IMR-90 (cell line): ENCODE results near the gene C5AR1. TPM values are rescaled to one million over a fixed set of nuclear protein-coding genes. Genes with fewer than 3 reads are reported as not detected.
A peak's percentile ranks its signal among the peaks of the same experiment; 100 is the strongest.

ENCODE experiments used
- ATAC-seq: fragments of 200-7000 bp; cut with Tn5 transposase; 2 replicates; pipeline ENCODE4 v1.9.1; 2020; ENCODE audit warnings: low read depth, mild to moderate bottlenecking, moderate library complexity
- BruUV-seq: library from RNA; stranded (reverse); fragments of 400-500 nt; replicated peaks from 2 replicates; lab custom pipeline; 2021; lab: Mats Ljungman, UMichigan
- CTCF ChIA-PET: fragments of 300-600 bp; formaldehyde crosslinking; extraction: SDS; loops from one replicate; lab custom pipeline; 2021; ENCODE audit warnings: antibody characterized with exemption; lab: Yijun Ruan, JAX
- POLR2A ChIA-PET: fragments of 300-600 bp; sonication (Branson Sonifier 250); formaldehyde crosslinking; loops from one replicate; lab custom pipeline; 2022; ENCODE audit warnings: antibody characterized with exemption; ENCODE audit not compliant: unreplicated experiment; lab: Charles Lee
- DNase-seq: peaks from one replicate; pipeline ENCODE4 v3.0.0; 2013
- H2AFZ ChIP-seq: replicated peaks from 2 replicates; pipeline ENCODE3; 2013; ENCODE audit warnings: low read length, mild to moderate bottlenecking; ENCODE audit not compliant: poor library complexity
- H2AK5ac ChIP-seq: 2 replicates; pipeline ENCODE4 v1.6.1; 2013; ENCODE audit warnings: low read depth, low read length, inconsistent platforms
- H2AK9ac ChIP-seq: replicated peaks from 2 replicates; pipeline ENCODE3; 2013; ENCODE audit warnings: mild to moderate bottlenecking, low read depth, low read length, moderate library complexity; ENCODE audit not compliant: poor library complexity
- H2BK120ac ChIP-seq: 2 replicates; pipeline ENCODE4 v1.6.1; 2013; ENCODE audit warnings: low read depth, low read length, inconsistent platforms
- H2BK15ac ChIP-seq: 3 replicates; pipeline ENCODE4 v1.6.1; 2013; ENCODE audit warnings: low read depth, low read length, inconsistent platforms
- H2BK20ac ChIP-seq: 2 replicates; pipeline ENCODE4 v1.6.1; 2013; ENCODE audit warnings: low read depth, mild to moderate bottlenecking, inconsistent platforms, low read length, moderate library complexity
- H2BK5ac ChIP-seq: 2 replicates; pipeline ENCODE4 v1.6.1; 2013; ENCODE audit warnings: mild to moderate bottlenecking, low read depth, low read length, inconsistent platforms; ENCODE audit not compliant: poor library complexity, severe bottlenecking
- H3K14ac ChIP-seq: replicated peaks from 2 replicates; pipeline ENCODE4 v1.6.1; 2013; ENCODE audit warnings: low read depth, low read length, inconsistent platforms
- H3K18ac ChIP-seq: 2 replicates; pipeline ENCODE4 v1.6.1; 2013; ENCODE audit warnings: low read depth, low read length, control low read depth
- H3K23ac ChIP-seq: 2 replicates; pipeline ENCODE4 v1.6.1; 2013; ENCODE audit warnings: low read depth, low read length, inconsistent platforms
- H3K27ac ChIP-seq: 2 replicates; pipeline ENCODE4 v1.5.1; 2013; ENCODE audit warnings: mild to moderate bottlenecking, control low read depth, low read length; ENCODE audit not compliant: insufficient read depth
- H3K27me3 ChIP-seq: 2 replicates; pipeline ENCODE4 v1.6.1; 2013; ENCODE audit warnings: low read length; ENCODE audit not compliant: control insufficient read depth, insufficient read depth
- H3K36me3 ChIP-seq: 2 replicates; pipeline ENCODE4 v1.6.1; 2013; ENCODE audit warnings: low read length, mixed read lengths; ENCODE audit not compliant: control insufficient read depth, insufficient read depth
- H3K4ac ChIP-seq: 2 replicates; pipeline ENCODE4 v1.6.1; 2013; ENCODE audit warnings: low read depth, low read length, inconsistent platforms
- H3K4me1 ChIP-seq: 2 replicates; pipeline ENCODE4 v1.6.1; 2013; ENCODE audit warnings: low read length, mixed read lengths; ENCODE audit not compliant: control insufficient read depth, insufficient read depth
- H3K4me2 ChIP-seq: 2 replicates; pipeline ENCODE4 v1.6.1; 2013; ENCODE audit warnings: low read depth, mild to moderate bottlenecking, control low read depth, low read length, moderate library complexity
- H3K4me3 ChIP-seq: 2 replicates; pipeline ENCODE4 v1.5.1; 2013; ENCODE audit warnings: low read depth, mild to moderate bottlenecking, control low read depth, low read length, moderate library complexity; ENCODE audit not compliant: insufficient read depth
- H3K56ac ChIP-seq: 2 replicates; pipeline ENCODE4 v1.6.1; 2013; ENCODE audit warnings: low read length, inconsistent platforms; ENCODE audit not compliant: insufficient read depth; ENCODE audit errors: extremely low read depth
- H3K79me1 ChIP-seq, 2 experiments: 2 replicates each; pipeline ENCODE4 v1.6.1; 2013; ENCODE audit warnings: low read length in 2 of 2, inconsistent platforms in 1 of 2, low read depth in 1 of 2
- H3K9ac ChIP-seq: 2 replicates; pipeline ENCODE4 v1.6.1; 2013; ENCODE audit warnings: low read depth, low read length, control low read depth
- H3K9me1 ChIP-seq: 2 replicates; pipeline ENCODE4 v1.6.1; 2013; ENCODE audit warnings: low read length, inconsistent platforms; ENCODE audit not compliant: insufficient read depth
- H3K9me3 ChIP-seq: 2 replicates; pipeline ENCODE4 v1.6.1; 2013; ENCODE audit warnings: low read length; ENCODE audit not compliant: control insufficient read depth, insufficient read depth
- H4K20me1 ChIP-seq: 2 replicates; pipeline ENCODE4 v1.6.1; 2013; ENCODE audit warnings: low read length, inconsistent platforms; ENCODE audit not compliant: insufficient read depth
- H4K5ac ChIP-seq: 2 replicates; pipeline ENCODE4 v1.6.1; 2013; ENCODE audit warnings: mild to moderate bottlenecking, low read depth, low read length, control low read depth
- H4K8ac ChIP-seq, 2 experiments: 2 replicates each; pipeline ENCODE4 v1.6.1; 2013; ENCODE audit warnings: low read depth in 2 of 2, low read length in 2 of 2, control low read depth in 1 of 2, inconsistent platforms in 1 of 2
- H4K91ac ChIP-seq: 2 replicates; pipeline ENCODE4 v1.6.1; 2013; ENCODE audit warnings: low read depth, low read length, inconsistent platforms; ENCODE audit not compliant: insufficient read depth
- BHLHE40 ChIP-seq: fragments of 150-350 bp; IDR thresholded peaks from 2 replicates; pipeline ENCODE4 v1.6.1; 2016; ENCODE audit warnings: mild to moderate bottlenecking, low read depth, low read length
- CEBPB ChIP-seq: IDR thresholded peaks from 2 replicates; pipeline ENCODE4 v1.6.1; 2012; ENCODE audit warnings: low read depth, low read length, improper control_type of control experiment
- CTCF ChIP-seq: conservative IDR thresholded peaks from 2 replicates; pipeline ENCODE4 v1.5.1; 2012; ENCODE audit warnings: mild to moderate bottlenecking, low read depth, low read length, improper control_type of control experiment
- ELK1 ChIP-seq: fragments of 150-350 bp; IDR thresholded peaks from 2 replicates; pipeline ENCODE4 v1.6.1; 2016; ENCODE audit warnings: low read depth, mild to moderate bottlenecking, low read length, moderate library complexity, borderline replicate concordance
- FOS ChIP-seq: fragments of 150-350 bp; IDR thresholded peaks from 2 replicates; pipeline ENCODE4 v1.6.1; 2016; ENCODE audit warnings: low read depth, low read length
- MXI1 ChIP-seq: IDR thresholded peaks from 2 replicates; pipeline ENCODE4 v1.6.1; 2012; ENCODE audit warnings: low read depth, mild to moderate bottlenecking, low read length, moderate library complexity, borderline replicate concordance
- POLR2A ChIP-seq: IDR thresholded peaks from 2 replicates; pipeline ENCODE4 v1.6.1; 2012; ENCODE audit warnings: mild to moderate bottlenecking, low read depth, low read length
- RAD21 ChIP-seq: IDR thresholded peaks from 2 replicates; pipeline ENCODE4 v1.6.1; 2012; ENCODE audit warnings: low read length, improper control_type of control experiment
- RFX5 ChIP-seq: IDR thresholded peaks from 2 replicates; pipeline ENCODE4 v1.8.0; 2012; ENCODE audit warnings: low read depth, mild to moderate bottlenecking, low read length, moderate library complexity
- SMC3 ChIP-seq: fragments of 150-350 bp; IDR thresholded peaks from 2 replicates; pipeline ENCODE4 v1.6.1; 2016; ENCODE audit warnings: low read depth, mild to moderate bottlenecking, antibody characterized with exemption, low read length, moderate library complexity
- WGBS, 2 experiments: methylation state at CpG; one replicate each; pipeline versions ENCODE4 v1.1.5 to v1.1.7; 2013; ENCODE audit warnings: missing lambda C conversion rate in 2 of 2; ENCODE audit not compliant: insufficient read length in 1 of 2; ENCODE audit errors: extremely low coverage in 2 of 2; 5-methylcytosine and 5-hydroxymethylcytosine counted together
- dilution Hi-C: fragments of 300-500 bp; cut with HindIII; formaldehyde crosslinking; loops from one replicate; pipeline ENCODE4 v1.14.3; 2018; ENCODE audit warnings: low sequenced_read_pairs; ENCODE audit not compliant: unreplicated experiment
- in situ Hi-C: fragments of 300-500 bp; cut with MboI; formaldehyde crosslinking; loops from 3 replicates; pipeline ENCODE4 v1.14.3; 2019; ENCODE audit warnings: low sequenced_read_pairs, inconsistent platforms, mixed read lengths
- intact Hi-C: fragments of 100-400 bp; cut with micrococcal nuclease; formaldehyde crosslinking; loops from 2 replicates; pipeline ENCODE4 v1.10.0; 2022
- polyA plus RNA-seq, 3 experiments: library from polyadenylated mRNA; depleted of rRNA; stranded (reverse); fragments of >200 nt; gene quantifications; 2 replicates each; pipeline ENCODE4 v1.2.3, GENCODE V29; 2012; ENCODE audit warnings: low replicate concordance in 1 of 3
- total RNA-seq: library from RNA; depleted of rRNA; stranded (reverse); fragments of >200 nt; gene quantifications from 2 replicates; pipeline ENCODE4 v1.2.3, GENCODE V29; 2012

The C5AR1 gene
- total and polyA plus RNA-seq, 2 of the 4 experiments (the other 2 are of a cell fraction), result under 0.01 to 1.0 TPM

- Histone ChIP-seq H4K20me1 (no peaks in the 10 kb centered on the region), H2BK15ac (no peak overlapping the region), H4K91ac (no peak overlapping the region), H3K56ac (no peak overlapping the region), H3K9ac (no peak overlapping the region), H3K36me3 (no peaks in the 10 kb centered on the region), H3K14ac (no peak overlapping the region), H2BK20ac (no peak overlapping the region), H3K4ac (no peak overlapping the region), H4K5ac (no peak overlapping the region), H3K4me3 (no peak overlapping the region), H3K79me1 (no peaks in the 10 kb centered on the region), H2AK9ac (peak overlapping the region; percentile 3), H2BK5ac (no peak overlapping the region), H3K23ac (no peak overlapping the region), H3K18ac (no peak overlapping the region), H2AFZ (peak overlapping the region; percentile 4), H3K9me3 (no peaks in the 10 kb centered on the region), H3K4me1 (no peaks in the 10 kb centered on the region), H2AK5ac (no peak overlapping the region), H3K9me1 (no peaks in the 10 kb centered on the region), H3K4me2 (no peak overlapping the region), H3K27ac (no peak overlapping the region), H3K27me3 (no peaks in the 10 kb centered on the region), H2BK120ac (no peak overlapping the region), H4K8ac (no peak overlapping the region)
- dilution Hi-C loops (no loop called here), intact Hi-C loops (loop anchor here (1.0 kb wide), 2 partner anchors 95 to 131 kb away; no protein-coding TSS in a partner anchor), in situ Hi-C loops (loop anchor here (5.0 to 25.0 kb wide), 2 partner anchors 91 to 416 kb away; partner anchors contain the start of gene EHD2)
- no TSS peak for BruUV-seq
- POLR2A ChIA-PET, result no interaction called here
- peak; percentile 84 for TF ChIP-seq CTCF
- TF ChIP-seq RFX5, result no peak
- peak; percentile 85 for TF ChIP-seq SMC3
- TF ChIP-seq POLR2A, result no peak
- no peak for TF ChIP-seq ELK1
- TF ChIP-seq FOS, result no peak
- no peak for TF ChIP-seq CEBPB
- TF ChIP-seq RAD21, result peak; percentile 90
- no peak for TF ChIP-seq MXI1
- TF ChIP-seq BHLHE40, result no peak
- CTCF ChIA-PET, result interaction anchor here (0.8 to 1.2 kb wide), 3 partner anchors 10 to 53 kb away, joined by 3 read pairs; partner anchors contain the start of gene DHX34
- ATAC-seq (peak; percentile 97), DNase-seq (peak; percentile 74)
- WGBS, 2 experiments, result no CpG with 5 or more reads among the region's 12 CpGs
Measured at GRCh38 chr19:47296036-47296435, 13.6 kb upstream of the C5AR1 start.
